VCaP (cell line): ENCODE data around the gene APOBEC3F.
"Not testable (repeated sequence)": the region's sequence is repeated elsewhere in the genome, so short reads cannot be mapped to it uniquely, and the experiment has no call there.

Experiments
- H3K27ac ChIP-seq: fragments of 450-650 bp; 2 replicates; pipeline ENCODE4 v1.5.1; 2017
- CTCF ChIP-seq: fragments of 450-650 bp; conservative IDR thresholded peaks from 2 replicates; pipeline ENCODE4 v1.5.1; 2017; ENCODE audit warnings: mild to moderate bottlenecking, moderate library complexity

Gene APOBEC3F

GRCh38 chr22:39024519-39025308 lies 15.9 kb upstream of the APOBEC3F start:
- no peak for TF ChIP-seq CTCF
- H3K27ac ChIP-seq = no peak overlapping the region

- H3K27ac ChIP-seq = no peak overlapping the region
- TF ChIP-seq CTCF = no peak
These were observed 14.0 kb upstream of the APOBEC3F start for GRCh38 chr22:39026509-39027150.

- TF ChIP-seq CTCF = no peak
- no peak overlapping the region for H3K27ac ChIP-seq
These were observed 12.9 kb upstream of the APOBEC3F start for GRCh38 chr22:39027717-39028116.

GRCh38 chr22:39028281-39028680 lies 12.4 kb upstream of the APOBEC3F start:
- TF ChIP-seq CTCF = no peak
- H3K27ac ChIP-seq = no peak overlapping the region

- H3K27ac ChIP-seq = no peak overlapping the region
- TF ChIP-seq CTCF = no peak
These were observed 11.4 kb upstream of the APOBEC3F start for GRCh38 chr22:39029227-39029626.

GRCh38 chr22:39030705-39031104 lies 10.0 kb upstream of the APOBEC3F start:
- no peak overlapping the region for H3K27ac ChIP-seq
- no peak for TF ChIP-seq CTCF

- H3K27ac ChIP-seq = not testable (repeated sequence)
These were observed 9.0 kb upstream of the APOBEC3F start for GRCh38 chr22:39031434-39032295.

- not testable (repeated sequence) for H3K27ac ChIP-seq
These were observed 3.6 kb upstream of the APOBEC3F start for GRCh38 chr22:39037071-39037470.
